Stimulated activated CD4-positive, alpha-beta T cell treated with anti-CD3 and anti-CD28 coated beads, Interleukin-2, amount 100 ng/mL, for 48 hours (primary cell): ENCODE data around the gene IPO4.
"Not testable (repeated sequence)": the region's sequence is repeated elsewhere in the genome, so short reads cannot be mapped to it uniquely, and the experiment has no call there.

Experiments
- DNase-seq, 2 donors: peaks; one replicate each; pipeline ENCODE4 v3.0.0-alpha.2; 2020

IPO4 gene

DNA sequence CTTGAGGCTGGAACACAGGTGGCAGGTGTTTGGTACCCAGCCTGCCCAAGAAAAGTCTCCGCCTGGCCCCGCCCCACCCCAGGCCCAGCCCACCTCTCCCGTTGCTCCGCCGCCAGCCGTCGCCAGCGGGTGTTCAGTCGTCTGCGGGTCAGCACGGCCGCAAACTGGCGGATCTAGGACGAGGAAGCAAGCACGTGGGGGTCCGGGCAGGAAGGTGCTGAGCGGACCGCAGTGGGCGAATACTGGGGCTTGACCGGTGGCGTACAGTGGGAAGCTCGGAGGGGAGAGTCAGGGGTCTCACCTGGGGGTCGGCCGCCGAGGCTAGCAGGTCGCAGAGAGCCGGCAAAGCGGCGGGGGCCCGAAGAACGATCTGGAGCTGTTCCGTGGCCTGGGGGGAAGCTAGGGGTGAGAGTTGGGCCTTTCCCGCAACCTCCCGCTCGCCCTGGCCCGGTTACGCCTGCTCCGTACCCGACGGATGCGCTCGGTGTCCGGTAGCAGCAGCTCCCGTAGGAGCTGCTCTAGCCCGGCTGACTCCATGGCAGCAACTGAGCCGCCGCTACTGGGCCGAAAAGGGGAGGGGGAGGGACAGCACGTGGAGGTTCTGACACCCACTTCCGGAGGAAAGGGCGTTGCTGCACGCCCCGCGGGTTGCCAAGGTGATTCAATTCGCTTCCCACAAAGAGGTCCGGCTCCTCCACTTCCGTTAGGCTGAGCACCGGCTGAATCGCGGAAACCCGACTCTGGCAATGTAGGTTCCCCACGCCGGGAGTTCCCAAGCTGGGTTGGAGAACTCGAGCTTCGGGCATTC lies at the start of gene IPO4:
IPO4 (minus strand) TSS at position 566 of the 808 bp plus-strand sequence; CDS start at position 537, 29 bp downstream.
- peak; percentile 91 to 92 for DNase-seq

DNA sequence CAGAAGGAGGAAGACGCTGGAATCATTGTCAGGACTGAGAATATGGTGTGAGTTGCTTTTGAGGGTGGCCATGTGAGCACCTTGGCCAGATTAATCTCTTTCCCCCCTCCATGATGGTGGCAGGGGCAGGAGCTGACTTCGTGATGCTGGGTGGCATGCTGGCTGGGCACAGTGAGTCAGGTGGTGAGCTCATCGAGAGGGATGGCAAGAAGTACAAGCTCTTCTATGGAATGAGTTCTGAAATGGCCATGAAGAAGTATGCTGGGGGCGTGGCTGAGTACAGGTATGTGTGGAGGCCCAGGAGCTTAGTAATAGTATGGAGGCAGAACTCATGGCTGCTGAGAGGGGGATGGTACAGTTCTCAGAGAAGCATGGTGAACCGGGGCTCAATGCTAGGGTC lies 49.5 kb upstream of the IPO4 start:
- no peak for DNase-seq

GRCh38 chr14:24237463-24237955 lies 48.9 kb upstream of the IPO4 start:
- no peak for DNase-seq

GRCh38 chr14:24236689-24237462 lies 48.3 kb upstream of the IPO4 start:
- DNase-seq = no peak

- no peak for DNase-seq
Measured at GRCh38 chr14:24235804-24236688, 47.4 kb upstream of the IPO4 start.

DNA sequence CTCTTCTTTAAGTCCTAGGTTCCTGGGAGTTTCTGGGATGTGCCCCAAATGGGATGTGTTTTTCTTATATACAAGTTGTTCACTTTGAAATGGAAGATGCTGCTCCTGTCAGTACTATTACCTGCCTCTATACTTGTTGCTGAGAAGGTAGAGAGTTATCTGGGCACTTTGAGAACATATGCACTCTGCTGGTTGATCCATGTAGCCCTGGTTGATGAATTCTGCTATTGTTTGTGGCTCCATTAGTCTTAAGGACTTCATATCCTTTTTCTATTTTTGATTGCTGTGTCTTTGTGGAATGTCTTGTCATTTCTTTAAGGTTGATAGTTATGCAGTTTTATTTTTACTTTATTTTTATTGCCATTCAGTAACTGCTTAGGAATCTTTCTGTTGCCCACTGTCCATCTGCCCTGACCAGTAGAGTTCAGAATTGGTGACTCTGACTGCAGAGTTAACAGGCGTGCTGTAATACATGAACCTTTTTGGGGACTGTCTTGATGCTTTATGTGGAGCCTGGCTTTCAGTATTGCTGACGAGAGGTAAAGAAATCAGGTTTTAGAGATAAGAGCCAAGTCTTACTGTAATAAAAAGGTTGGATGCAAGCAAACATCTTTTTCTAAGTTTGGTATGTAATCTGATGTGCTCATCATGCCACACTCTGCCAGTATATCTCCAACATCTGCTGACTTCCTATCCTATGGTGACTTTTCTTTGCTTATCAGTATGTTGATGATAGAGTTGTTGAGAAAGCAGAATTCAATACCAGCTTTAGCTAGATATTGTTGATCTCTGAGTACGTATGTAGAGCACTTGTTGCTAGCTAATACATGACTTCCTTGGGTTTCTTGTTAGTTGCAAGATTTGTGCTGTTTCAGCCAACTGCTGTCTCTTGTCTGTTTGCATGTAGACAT lies 45.7 kb upstream of the IPO4 start:
- DNase-seq = no peak

GRCh38 chr14:24233538-24233866 lies 44.9 kb upstream of the IPO4 start:
- DNase-seq = no peak

GRCh38 chr14:24232645-24233537 lies 44.3 kb upstream of the IPO4 start, which contains the start of gene GMPR2:
TSS of gene GMPR2 (plus strand) at chr14:24232929. CDS start at chr14:24233254, 325 bp downstream.
- no peak for DNase-seq

GRCh38 chr14:24232121-24232644 lies 43.6 kb upstream of the IPO4 start, which contains the start of gene NEDD8:
TSS of gene NEDD8 (minus strand) at chr14:24232367. CDS start at chr14:24232267, 100 bp downstream.
- DNase-seq = peak; percentile 83 to 87

DNA sequence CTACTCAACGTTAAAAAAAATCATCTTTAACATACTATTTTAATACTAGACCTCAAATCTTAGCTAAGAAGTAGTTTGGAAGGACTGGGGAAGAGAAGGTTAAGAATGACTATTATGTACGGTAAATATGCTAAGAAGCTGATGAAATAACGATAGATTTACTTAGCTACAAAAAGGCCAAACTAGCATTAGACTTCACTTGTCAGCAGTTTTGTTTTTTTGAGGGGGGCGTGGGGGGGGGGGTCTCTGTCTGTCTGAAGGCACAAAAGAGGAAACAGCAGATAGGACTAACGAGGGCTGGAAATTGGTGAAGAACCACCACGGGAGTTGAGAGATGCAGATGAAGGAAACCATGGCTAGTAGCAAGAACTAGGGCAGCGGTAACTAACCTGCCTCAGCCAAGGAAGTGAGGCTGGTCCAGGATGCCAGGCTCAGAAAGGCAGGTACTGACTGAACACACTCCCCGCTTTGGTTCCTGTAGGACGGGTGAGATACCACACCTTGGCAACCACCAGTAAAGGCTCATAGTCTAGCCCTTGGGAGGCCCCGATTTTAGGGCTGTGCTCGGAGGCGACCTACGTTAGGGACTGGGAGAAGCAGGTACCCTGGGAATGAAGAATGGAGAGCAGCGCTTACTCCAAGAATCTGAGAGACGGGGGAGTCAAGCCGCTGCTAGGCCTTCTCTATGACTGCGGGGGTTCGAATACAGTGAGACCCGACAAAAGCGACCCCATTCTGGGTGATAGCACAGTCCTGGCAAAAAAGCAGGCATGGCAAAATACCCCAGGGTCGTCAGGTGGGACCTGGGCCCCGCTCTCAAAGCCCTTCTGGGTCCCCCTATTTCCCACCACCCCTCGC lies 42.9 kb upstream of the IPO4 start:
- no peak for DNase-seq

GRCh38 chr14:24228902-24229301 lies 40.3 kb upstream of the IPO4 start:
- no peak for DNase-seq

DNA sequence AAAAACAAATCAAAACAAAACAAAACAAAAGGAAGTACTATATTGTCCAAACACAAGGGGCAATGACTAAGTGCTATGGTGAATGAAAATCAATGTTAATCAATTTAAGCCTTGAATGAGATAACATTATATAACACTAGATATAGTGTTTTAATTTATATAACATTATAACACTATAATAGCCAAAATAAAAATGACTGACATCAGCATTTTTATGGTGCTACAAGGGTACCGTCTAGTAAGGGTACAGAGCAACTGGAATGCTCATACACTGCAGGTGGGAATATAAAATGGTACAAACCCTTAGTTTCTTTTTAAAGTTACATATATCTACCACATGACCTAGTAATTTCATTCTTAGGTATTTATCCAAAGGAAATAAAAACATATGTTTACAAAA lies 37.9 kb upstream of the IPO4 start:
- no peak for DNase-seq

- DNase-seq = no peak
Measured at GRCh38 chr14:24224618-24225071, 36.0 kb upstream of the IPO4 start.

GRCh38 chr14:24222987-24223386 lies 34.4 kb upstream of the IPO4 start:
- not testable (repeated sequence) for DNase-seq

GRCh38 chr14:24219521-24219920 lies 30.9 kb upstream of the IPO4 start:
- DNase-seq = no peak

DNA sequence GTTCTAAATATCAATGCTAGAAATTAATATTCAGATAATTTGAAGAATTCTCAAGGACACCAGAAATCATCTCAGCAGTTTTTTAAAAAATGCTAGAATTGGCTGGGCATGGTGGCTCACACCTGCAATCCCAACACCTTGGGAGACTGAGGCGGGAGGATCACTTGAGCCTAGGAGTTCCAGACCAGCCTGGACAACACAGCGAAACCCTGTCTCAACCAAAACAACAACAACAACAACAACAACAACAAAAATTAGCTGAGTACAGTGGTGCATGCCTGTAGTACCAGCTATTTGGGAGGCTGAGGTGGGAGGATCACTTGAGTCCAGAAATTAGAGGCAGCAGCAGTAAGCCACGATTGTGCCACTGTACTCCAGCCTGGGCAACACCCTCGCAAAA lies 30.5 kb upstream of the IPO4 start:
- DNase-seq = no peak

DNA sequence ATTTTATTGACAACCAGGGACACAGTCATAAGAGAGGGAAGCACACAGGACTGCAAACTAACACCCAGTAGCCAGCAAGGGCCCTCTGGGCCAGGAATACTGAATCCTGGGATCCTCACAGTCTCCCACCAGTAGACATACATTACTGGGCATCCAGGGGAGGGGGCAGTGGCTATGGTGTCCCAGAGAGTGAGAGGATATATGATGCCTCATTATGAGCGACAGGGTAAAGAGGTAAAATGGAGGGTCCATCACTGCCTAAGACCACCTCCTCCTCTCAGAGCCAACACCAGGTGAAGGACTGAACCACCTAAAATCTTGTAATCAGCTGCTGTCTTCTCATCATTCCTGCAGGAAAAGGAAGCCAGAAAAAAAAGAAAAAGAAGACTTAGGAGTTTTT lies 28.3 kb upstream of the IPO4 start:
- not testable (repeated sequence) for DNase-seq

- no peak for DNase-seq
Measured at GRCh38 chr14:24216345-24216699, 27.7 kb upstream of the IPO4 start.
